Measurements from ENCODE around the gene INTS4. TPM values are rescaled to one million over a fixed set of nuclear protein-coding genes. Genes with fewer than 3 reads are reported as not detected.
"Not testable (repeated sequence)": the region's sequence is repeated elsewhere in the genome, so short reads cannot be mapped to it uniquely, and the experiment has no call there.

INTS4 gene
- total RNA-seq, 4 donors from 2014 or later, result 16.5 to 32.1 (median 18.8) TPM

DNA sequence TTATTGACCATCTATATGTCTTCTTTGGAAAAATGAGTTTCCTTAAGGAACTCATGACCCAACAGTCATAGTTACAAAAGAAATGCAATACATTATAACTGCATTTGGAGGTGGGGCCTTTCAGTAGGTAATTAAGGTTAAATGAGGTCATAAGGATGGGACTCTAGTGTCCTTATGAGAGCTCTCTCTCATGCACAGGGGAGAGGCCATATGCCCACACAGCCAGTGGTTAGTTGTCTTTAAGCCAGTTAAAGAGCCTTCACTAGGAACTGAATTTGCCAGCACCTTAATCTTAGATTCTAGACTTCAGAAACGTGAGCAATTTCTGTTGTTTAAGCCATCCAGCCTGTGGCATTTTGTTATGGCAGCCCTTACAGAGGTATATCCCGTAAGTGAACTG is 27.3 kb downstream of the INTS4 start:
- TF ChIP-seq CTCF (IDR thresholded peaks at IDR 0.05), result no peak
- no peak for TF ChIP-seq EP300 (IDR thresholded peaks at IDR 0.05)
- no peak for TF ChIP-seq POLR2AphosphoS5 (IDR thresholded peaks at IDR 0.05)
- no peak for TF ChIP-seq POLR2A (IDR thresholded peaks at IDR 0.05)
- WGBS, 2 donors (ENCODE audit: low coverage in 1 of 2), result 96% methylated on average over 2 of the region's 2 CpGs; no CpG with 5 or more reads in 1 of the 2 donors
- no peak overlapping the region for H3K27ac ChIP-seq
- H3K9me3 ChIP-seq, result no peaks in the 10 kb centered on the region
- H3K4me3 ChIP-seq, result no peak overlapping the region
- H3K36me3 ChIP-seq, result peaks cover 0 to 18% of the 10 kb centered on the region in 2 donors
- no peaks in the 10 kb centered on the region for H3K27me3 ChIP-seq
- H3K4me1 ChIP-seq, result no peaks in the 10 kb centered on the region
- no peak for ATAC-seq

GRCh38 chr11:77966338-77966737 is 28.1 kb downstream of the INTS4 start:
- Histone ChIP-seq H3K27me3 (no peaks in the 10 kb centered on the region), H3K4me3 (no peak overlapping the region), H3K9me3 (no peaks in the 10 kb centered on the region), H3K27ac (no peak overlapping the region), H3K36me3 (peaks cover 0 to 18% of the 10 kb centered on the region in 2 donors), H3K4me1 (no peaks in the 10 kb centered on the region)
- WGBS, 2 donors (ENCODE audit: low coverage in 1 of 2), result 76 to 86% methylated on average over 2 of the region's 2 CpGs
- TF ChIP-seq POLR2A (IDR thresholded peaks at IDR 0.05), result no peak
- TF ChIP-seq POLR2AphosphoS5 (IDR thresholded peaks at IDR 0.05), result no peak
- no peak for ATAC-seq

DNA sequence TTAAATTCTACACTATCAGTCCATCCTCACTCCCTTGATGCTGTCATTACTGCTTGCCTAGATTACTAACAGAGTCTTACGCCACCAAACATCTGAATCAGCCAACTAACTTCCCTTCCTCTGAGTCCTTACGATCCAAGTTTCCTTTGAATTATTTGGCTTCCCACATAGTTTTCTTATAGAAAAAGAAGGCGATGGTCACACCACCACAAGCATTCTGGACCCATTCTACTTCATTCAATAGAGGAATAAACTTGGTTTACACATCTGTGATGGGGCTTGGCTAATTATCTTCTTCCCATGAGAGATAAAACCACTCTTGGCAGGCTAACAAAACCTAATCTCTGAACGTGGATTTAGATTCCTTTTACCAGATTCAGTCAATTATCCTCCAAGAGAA is 35.0 kb downstream of the INTS4 start:
- TF ChIP-seq POLR2AphosphoS5 (IDR thresholded peaks at IDR 0.05) (no peak), CTCF (IDR thresholded peaks at IDR 0.05) (no peak), POLR2A (IDR thresholded peaks at IDR 0.05) (no peak)
- H3K36me3 ChIP-seq, result peaks cover 0 to 61% of the 10 kb centered on the region in 2 donors
- H3K27ac ChIP-seq, result no peak overlapping the region
- no peaks in the 10 kb centered on the region for H3K27me3 ChIP-seq
- H3K4me3 ChIP-seq, result no peak overlapping the region
- no peaks in the 10 kb centered on the region for H3K9me3 ChIP-seq
- ATAC-seq, result no peak
- WGBS, 2 donors (ENCODE audit: low coverage in 1 of 2), result 49 to 79% methylated on average over 3 to 4 of the region's 4 CpGs
- no peaks in the 10 kb centered on the region for H3K4me1 ChIP-seq

GRCh38 chr11:77958583-77959177 is 35.8 kb downstream of the INTS4 start:
- H3K4me1 ChIP-seq, H3K27me3 ChIP-seq, H3K27ac ChIP-seq, ATAC-seq, H3K4me3 ChIP-seq, H3K9me3 ChIP-seq: not testable (repeated sequence)
- WGBS, 2 donors (ENCODE audit: low coverage in 1 of 2), result 53 to 88% methylated on average over 1 to 3 of the region's 3 CpGs
- peaks cover 0 to 68% of the 10 kb centered on the region in 2 donors for H3K36me3 ChIP-seq

- not testable (repeated sequence) for H3K4me1 ChIP-seq, H3K4me3 ChIP-seq, H3K27me3 ChIP-seq, H3K27ac ChIP-seq, ATAC-seq, H3K9me3 ChIP-seq
- H3K36me3 ChIP-seq, result peaks cover 0 to 13% of the 10 kb centered on the region in 2 donors
- 83 to 100% methylated on average over 1 of the region's 1 CpG for WGBS, 2 donors (ENCODE audit: low coverage in 1 of 2)
Observed at GRCh38 chr11:77943296-77943695, 51.2 kb downstream of the INTS4 start.

GRCh38 chr11:77942465-77942864 is 52.0 kb downstream of the INTS4 start:
- not testable (repeated sequence) for H3K4me3 ChIP-seq, H3K4me1 ChIP-seq, H3K27ac ChIP-seq, H3K27me3 ChIP-seq, ATAC-seq, H3K9me3 ChIP-seq
- peaks cover 0 to 17% of the 10 kb centered on the region in 2 donors for H3K36me3 ChIP-seq

- not testable (repeated sequence) for ATAC-seq, H3K4me1 ChIP-seq, H3K4me3 ChIP-seq, H3K9me3 ChIP-seq, H3K27me3 ChIP-seq, H3K27ac ChIP-seq
- WGBS, 2 donors (ENCODE audit: low coverage in 1 of 2), result no CpG with 5 or more reads among the region's 24 CpGs
- peaks cover 0 to 50% of the 10 kb centered on the region in 2 donors for H3K36me3 ChIP-seq
Observed at GRCh38 chr11:77933596-77933995, 60.9 kb downstream of the INTS4 start.

- H3K36me3 ChIP-seq, result peaks cover 0 to 58% of the 10 kb centered on the region in 2 donors
- not testable (repeated sequence) for H3K27ac ChIP-seq, H3K9me3 ChIP-seq, H3K4me3 ChIP-seq, ATAC-seq, H3K4me1 ChIP-seq, H3K27me3 ChIP-seq
- 89 to 96% methylated on average over 1 to 3 of the region's 3 CpGs for WGBS, 2 donors (ENCODE audit: low coverage in 1 of 2)
Observed at GRCh38 chr11:77930334-77931208, 63.9 kb downstream of the INTS4 start.

DNA sequence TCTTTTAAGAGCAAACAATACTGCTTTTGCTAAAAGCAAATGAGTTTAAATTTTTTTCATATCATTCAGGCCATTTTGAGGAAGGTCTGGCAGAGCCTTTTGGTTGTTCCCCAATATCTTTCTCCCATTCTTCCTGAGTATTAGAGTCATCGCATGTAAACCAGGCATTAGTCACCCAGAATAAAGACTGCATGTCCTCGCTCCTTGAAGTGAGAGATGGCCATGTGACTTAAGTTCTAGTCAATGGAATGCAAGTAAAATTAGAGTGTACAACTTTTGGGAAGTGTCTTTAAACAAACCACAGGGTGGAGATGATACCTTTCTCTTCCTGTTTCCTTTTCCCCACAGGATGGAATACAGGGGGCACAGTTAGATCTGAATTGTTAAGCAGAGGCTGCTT is 76.8 kb downstream of the INTS4 start:
- no CpG with 5 or more reads among the region's 2 CpGs for WGBS, 2 donors (ENCODE audit: low coverage in 1 of 2)

More for the DNA sequence above, 76.8 kb downstream of the INTS4 start:
- not testable (repeated sequence) for H3K27me3 ChIP-seq, H3K4me3 ChIP-seq, H3K27ac ChIP-seq, H3K9me3 ChIP-seq, ATAC-seq
- peaks cover 0 to 23% (median 4%) of the 10 kb centered on the region in 3 donors for H3K4me1 ChIP-seq
- H3K36me3 ChIP-seq, result peaks cover 0 to 43% of the 10 kb centered on the region in 2 donors
